PC-3 (cell line): Measurements from ENCODE around the gene ARVCF. TPM values are rescaled to one million over a fixed set of nuclear protein-coding genes. Genes with fewer than 3 reads are reported as not detected.

Experiments
- ATAC-seq: fragments of 200-7000 bp; cut with Tn5 transposase; 2 replicates; pipeline ENCODE4 v1.9.1; 2020; ENCODE audit warnings: mild to moderate bottlenecking, moderate library complexity
- BruUV-seq: library from RNA; stranded (reverse); fragments of 400-500 nt; replicated peaks from 2 replicates; lab custom pipeline; 2021; lab: Mats Ljungman, UMichigan
- CTCF ChIA-PET: fragments of 300-600 bp; sonication (Branson Sonifier 250); formaldehyde crosslinking; loops from one replicate; lab custom pipeline; 2022; ENCODE audit warnings: antibody characterized with exemption; lab: Charles Lee
- POLR2A ChIA-PET: fragments of 300-600 bp; sonication (Branson Sonifier 250); formaldehyde crosslinking; loops from one replicate; lab custom pipeline; 2022; ENCODE audit warnings: antibody characterized with exemption; ENCODE audit not compliant: unreplicated experiment; lab: Charles Lee
- DNase-seq: peaks from one replicate; pipeline ENCODE4 v3.0.0-alpha.2; 2015
- H2AFZ ChIP-seq: fragments of 300-600 bp; sonication (generic); 2 replicates; pipeline ENCODE4 v1.6.0; 2016; ENCODE audit warnings: antibody characterized with exemption, low read length
- H3F3A ChIP-seq: fragments of 300-600 bp; sonication (generic); one replicate; pipeline ENCODE4 v1.6.0; 2017; ENCODE audit warnings: antibody characterized with exemption, low read length, control low read depth, mild to moderate bottlenecking; ENCODE audit not compliant: unreplicated experiment
- H3K27ac ChIP-seq: fragments of 300-600 bp; sonication (generic); 2 replicates; pipeline ENCODE4 v1.5.1; 2016; ENCODE audit warnings: mild to moderate bottlenecking, low read length
- H3K27me3 ChIP-seq: fragments of 300-600 bp; sonication (generic); 2 replicates; pipeline ENCODE4 v1.6.1; 2016; ENCODE audit warnings: low read length, mixed read lengths
- H3K36me3 ChIP-seq: fragments of 300-600 bp; sonication (generic); 2 replicates; pipeline ENCODE4 v1.6.1; 2016; ENCODE audit warnings: low read depth, mixed run types, low read length, mixed read lengths
- H3K4me1 ChIP-seq: fragments of 300-600 bp; sonication (generic); 2 replicates; pipeline ENCODE4 v1.5.1; 2016; ENCODE audit warnings: low read length; ENCODE audit not compliant: insufficient read depth
- H3K4me2 ChIP-seq: fragments of 300-600 bp; sonication (generic); 2 replicates; pipeline ENCODE4 v1.6.0; 2016; ENCODE audit warnings: low read length
- H3K4me3 ChIP-seq: fragments of 300-600 bp; sonication (generic); 2 replicates; pipeline ENCODE4 v1.5.1; 2016; ENCODE audit warnings: mild to moderate bottlenecking, low read length, mixed read lengths
- H3K79me2 ChIP-seq: fragments of 300-600 bp; sonication (generic); 2 replicates; pipeline ENCODE4 v1.6.1; 2017; ENCODE audit warnings: low read length, mixed read lengths
- H3K9ac ChIP-seq: fragments of 300-600 bp; sonication (generic); 2 replicates; pipeline ENCODE4 v1.6.0; 2016; ENCODE audit warnings: mild to moderate bottlenecking, low read length
- H3K9me2 ChIP-seq: fragments of 300-600 bp; sonication (generic); replicated peaks from 2 replicates; pipeline ENCODE4 v1.6.1; 2016; ENCODE audit warnings: mixed run types, low read length, mixed read lengths
- H3K9me3 ChIP-seq: fragments of 300-600 bp; sonication (generic); 2 replicates; pipeline ENCODE4 v1.6.1; 2016; ENCODE audit warnings: low read length, mixed read lengths
- H4K20me1 ChIP-seq: fragments of 300-600 bp; sonication (generic); 2 replicates; pipeline ENCODE4 v1.6.1; 2016; ENCODE audit warnings: low read length, mixed read lengths
- CTCF ChIP-seq: fragments of 300-600 bp; sonication (generic); conservative IDR thresholded peaks from 2 replicates; pipeline ENCODE4 v1.5.1; 2017; ENCODE audit warnings: antibody characterized with exemption, low read depth, mild to moderate bottlenecking, low read length
- EZH2 ChIP-seq: fragments of 300-600 bp; sonication (generic); IDR thresholded peaks from one replicate; pipeline ENCODE4 v1.6.1; 2017; ENCODE audit warnings: antibody characterized with exemption, mild to moderate bottlenecking, low read length; ENCODE audit not compliant: unreplicated experiment
- EZH2phosphoT487 ChIP-seq: fragments of 300-600 bp; sonication (generic); IDR thresholded peaks from 2 replicates; pipeline ENCODE4 v1.6.1; 2018; ENCODE audit warnings: mild to moderate bottlenecking, antibody characterized with exemption, low read length, borderline replicate concordance
- intact Hi-C: fragments of 100-400 bp; cut with micrococcal nuclease; formaldehyde crosslinking; loops from 2 replicates; pipeline ENCODE4 v1.9.0; 2023
- total RNA-seq: library from RNA; depleted of rRNA; stranded (reverse); fragments of >200 nt; gene quantifications from 2 replicates; pipeline ENCODE4 v1.2.3, GENCODE V29; 2014

The ARVCF gene
- total RNA-seq, 1 experiment from 2014 or later: 20.0 TPM

GRCh38 chr22:20057596-20058268 is 41.1 kb upstream of the ARVCF start:
- H4K20me1 ChIP-seq: no peaks in the 10 kb centered on the region
- H3K9ac ChIP-seq: no peak overlapping the region
- intact Hi-C loops: no loop called here
- no peaks in the 10 kb centered on the region for H3K9me2 ChIP-seq
- no peak overlapping the region for H3K4me2 ChIP-seq
- no peaks in the 10 kb centered on the region; the same call in 1 of the 2 replicates for H3K4me1 ChIP-seq
- H3K27me3 ChIP-seq: no peaks in the 10 kb centered on the region
- H2AFZ ChIP-seq: no peak overlapping the region
- no peak overlapping the region for H3K27ac ChIP-seq
- H3K36me3 ChIP-seq: no peaks in the 10 kb centered on the region
- ChIA-PET POLR2A (no interaction called here), CTCF (no interaction called here)
- H3K9me3 ChIP-seq: no peaks in the 10 kb centered on the region
- H3K79me2 ChIP-seq: no peaks in the 10 kb centered on the region
- ATAC-seq (no peak), DNase-seq (no peak)
- no peak overlapping the region for H3K4me3 ChIP-seq
- TF ChIP-seq EZH2 (no peak), EZH2phosphoT487 (no peak), CTCF (no peak)
- BruUV-seq: no TSS peak
- no peaks in the 10 kb centered on the region for H3F3A ChIP-seq

GRCh38 chr22:20056696-20057386 is 40.2 kb upstream of the ARVCF start:
- intact Hi-C loops: no loop called here
- H3K36me3 ChIP-seq: no peaks in the 10 kb centered on the region
- H3K9ac ChIP-seq: no peak overlapping the region
- H3K4me2 ChIP-seq: no peak overlapping the region
- no peak overlapping the region for H3K27ac ChIP-seq
- H3K9me2 ChIP-seq: no peaks in the 10 kb centered on the region
- no peak overlapping the region for H3K4me3 ChIP-seq
- H3K27me3 ChIP-seq: no peaks in the 10 kb centered on the region
- ATAC-seq (no peak), DNase-seq (no peak)
- no peak for TF ChIP-seq EZH2
- no peak for TF ChIP-seq EZH2phosphoT487
- TF ChIP-seq CTCF: no peak
- H3K4me1 ChIP-seq: no peaks in the 10 kb centered on the region
- H4K20me1 ChIP-seq: no peaks in the 10 kb centered on the region
- no peaks in the 10 kb centered on the region for H3F3A ChIP-seq
- ChIA-PET CTCF (no interaction called here), POLR2A (no interaction called here)
- BruUV-seq: no TSS peak
- no peak overlapping the region for H2AFZ ChIP-seq
- H3K79me2 ChIP-seq: no peaks in the 10 kb centered on the region
- no peaks in the 10 kb centered on the region for H3K9me3 ChIP-seq

- Histone ChIP-seq H4K20me1 (no peaks in the 10 kb centered on the region), H3F3A (no peaks in the 10 kb centered on the region), H3K9ac (no peak overlapping the region), H3K27me3 (no peaks in the 10 kb centered on the region), H2AFZ (no peak overlapping the region), H3K4me1 (no peaks in the 10 kb centered on the region), H3K27ac (no peak overlapping the region), H3K79me2 (no peaks in the 10 kb centered on the region), H3K4me3 (no peak overlapping the region), H3K4me2 (no peak overlapping the region), H3K9me3 (no peaks in the 10 kb centered on the region), H3K36me3 (no peaks in the 10 kb centered on the region), H3K9me2 (no peaks in the 10 kb centered on the region)
- no TSS peak for BruUV-seq
- TF ChIP-seq EZH2phosphoT487 (no peak), CTCF (no peak), EZH2 (no peak)
- DNase-seq (no peak), ATAC-seq (no peak)
- ChIA-PET POLR2A (no interaction called here), CTCF (no interaction called here)
- intact Hi-C loops: no loop called here
Measured at GRCh38 chr22:20056161-20056560, 39.5 kb upstream of the ARVCF start.
